ENCODE measurements around the gene CEP135. TPM values are rescaled to one million over a fixed set of nuclear protein-coding genes. Genes with fewer than 3 reads are reported as not detected.

CEP135 gene
- total RNA-seq, 1 donor: 5.1 TPM

- DNase-seq (ENCODE audit: low read depth in 2 of 3, low spot score in 2 of 3): no peak
Observed at GRCh38 chr4:56003606-56004005, 54.9 kb downstream of the CEP135 start.

- DNase-seq (ENCODE audit: low read depth in 2 of 3, low spot score in 2 of 3): no peak
Observed at GRCh38 chr4:56004235-56004634, 55.5 kb downstream of the CEP135 start.

- DNase-seq (ENCODE audit: low read depth in 2 of 3, low spot score in 2 of 3): no peak
Observed at GRCh38 chr4:56007154-56007553, 58.4 kb downstream of the CEP135 start.

GRCh38 chr4:56008206-56008605, 59.5 kb downstream of the CEP135 start:
- DNase-seq (ENCODE audit: low read depth in 2 of 3, low spot score in 2 of 3): no peak

- DNase-seq (ENCODE audit: low read depth in 2 of 3, low spot score in 2 of 3): no peak
Observed at GRCh38 chr4:56026596-56026995, 77.9 kb downstream of the CEP135 start.

- DNase-seq (ENCODE audit: low read depth in 2 of 3, low spot score in 2 of 3): no peak
Observed at GRCh38 chr4:56028165-56028564, 79.4 kb downstream of the CEP135 start.

- no peak for DNase-seq (ENCODE audit: low read depth in 2 of 3, low spot score in 2 of 3)
Observed at GRCh38 chr4:56038487-56039162, 89.9 kb downstream of the CEP135 start.

GRCh38 chr4:56040842-56041241, 92.1 kb downstream of the CEP135 start:
- DNase-seq (ENCODE audit: low read depth in 2 of 3, low spot score in 2 of 3): no peak

- no peak for DNase-seq (ENCODE audit: low read depth in 2 of 3, low spot score in 2 of 3)
Observed at GRCh38 chr4:56042225-56042624, 93.5 kb downstream of the CEP135 start.

- no peak for DNase-seq (ENCODE audit: low read depth in 2 of 3, low spot score in 2 of 3)
Observed at GRCh38 chr4:56048383-56048701, 99.6 kb downstream of the CEP135 start.

GRCh38 chr4:56048702-56049431, 100.1 kb downstream of the CEP135 start:
- DNase-seq (ENCODE audit: low read depth in 2 of 3, low spot score in 2 of 3): peak in 2 of 3 donors; percentile 73 to 74

GRCh38 chr4:56050625-56051024, 101.9 kb downstream of the CEP135 start:
- DNase-seq (ENCODE audit: low read depth in 2 of 3, low spot score in 2 of 3): peak in 1 of 3 donors; percentile 13

- DNase-seq (ENCODE audit: low read depth in 2 of 3, low spot score in 2 of 3): no peak
Observed at GRCh38 chr4:56051029-56051709, 102.4 kb downstream of the CEP135 start.

GRCh38 chr4:56051710-56052075, 102.9 kb downstream of the CEP135 start:
- no peak for DNase-seq (ENCODE audit: low read depth in 2 of 3, low spot score in 2 of 3)

GRCh38 chr4:56052481-56052880, 103.7 kb downstream of the CEP135 start:
- no peak for DNase-seq (ENCODE audit: low read depth in 2 of 3, low spot score in 2 of 3)

GRCh38 chr4:56052966-56053365, 104.2 kb downstream of the CEP135 start:
- no peak for DNase-seq (ENCODE audit: low read depth in 2 of 3, low spot score in 2 of 3)

GRCh38 chr4:56055027-56055977, 106.6 kb downstream of the CEP135 start:
- DNase-seq (ENCODE audit: low read depth in 2 of 3, low spot score in 2 of 3): no peak

GRCh38 chr4:56055991-56056390, 107.2 kb downstream of the CEP135 start:
- DNase-seq (ENCODE audit: low read depth in 2 of 3, low spot score in 2 of 3): no peak

GRCh38 chr4:56058555-56058954, 109.8 kb downstream of the CEP135 start:
- no peak for DNase-seq (ENCODE audit: low read depth in 2 of 3, low spot score in 2 of 3)

GRCh38 chr4:56060036-56060435, 111.3 kb downstream of the CEP135 start:
- no peak for DNase-seq (ENCODE audit: low read depth in 2 of 3, low spot score in 2 of 3)

- DNase-seq (ENCODE audit: low read depth in 2 of 3, low spot score in 2 of 3): no peak
Observed at GRCh38 chr4:56062106-56062505, 113.4 kb downstream of the CEP135 start.
